Psoas muscle (tissue), 8 donors: ENCODE results near the gene KLHL29. TPM values are rescaled to one million over a fixed set of nuclear protein-coding genes. Genes with fewer than 3 reads are reported as not detected.

Experiments
- ATAC-seq, 4 donors: fragments of 200-7000 bp; cut with Tn5 transposase; one replicate each; pipeline ENCODE4 v1.9.1; 2020; ENCODE audit warnings: moderate library complexity in 3 of 4, mild to moderate bottlenecking in 2 of 4
- DNase-seq, 2 donors: peaks; one replicate each; pipeline ENCODE4 v3.0.0-alpha.2; 2020
- H3K27ac ChIP-seq: fragments of 200-600 bp; one replicate; pipeline ENCODE4 v1.8.0; 2022
- H3K27me3 ChIP-seq, 3 donors: fragments of 200-600 bp in 1 of 3; one replicate each; pipeline versions ENCODE4 v1.6.1 to v1.8.0; 2013 to 2022; ENCODE audit warnings: low read length in 2 of 3, mild to moderate bottlenecking in 2 of 3, moderate library complexity in 1 of 3; ENCODE audit not compliant: insufficient read depth in 3 of 3
- H3K36me3 ChIP-seq, 2 donors: fragments of 200-600 bp in 1 of 2; one replicate each; pipeline versions ENCODE4 v1.6.1 to v1.8.0; 2013 to 2022; ENCODE audit warnings: low read depth in 1 of 2, mild to moderate bottlenecking in 1 of 2, moderate library complexity in 1 of 2; ENCODE audit not compliant: insufficient read depth in 1 of 2
- H3K4me1 ChIP-seq: fragments of 200-600 bp; one replicate; pipeline ENCODE4 v1.8.0; 2022
- H3K4me3 ChIP-seq: fragments of 200-600 bp; one replicate; pipeline ENCODE4 v1.8.0; 2022; ENCODE audit warnings: mild to moderate bottlenecking
- H3K9me3 ChIP-seq: fragments of 200-600 bp; one replicate; pipeline ENCODE4 v1.8.0; 2022
- WGBS, 3 donors: extraction: QIAGEN DNeasy Blood & Tissue Kit; methylation state at CpG; one replicate each; pipeline versions ENCODE4 v1.1.6 to v1.1.7; 2013; 5-methylcytosine and 5-hydroxymethylcytosine counted together
- intact Hi-C, 2 donors: fragments of 100-400 bp; cut with DNase I; formaldehyde crosslinking; loops; one replicate each; pipeline versions ENCODE4 v1.11.0 to v1.14.2; 2022
- polyA plus RNA-seq, 3 donors: library from polyadenylated mRNA; stranded (reverse); fragments of 200-250 nt; gene quantifications; one replicate each; pipeline ENCODE4 v1.2.3, GENCODE V29; 2013
- total RNA-seq, 4 donors: library from RNA; stranded (reverse); fragmentation: NEBNext Ultra II Directional in 2 of 4; extraction: Animal tissue kit (Norgen Biotek cat#: 25700) in 2 of 4; gene quantifications; one replicate each; pipeline versions ENCODE4 v1.2.1 to v1.2.4, GENCODE V29; 2021 to 2023
- TF ChIP-seq, protein P1 (sequence below): fragments of 200-600 bp; IDR thresholded peaks from one replicate; pipeline ENCODE4 v1.8.0; 2022; ENCODE audit warnings: antibody characterized with exemption
- donor health status: healthy with polysubstance abuse.
- donor health status: DM: no; HTN: no; CAD: no; lungs with moderate emphysema.
- donor health status: Bipolar disorder and iron deficiency.
- donor health status: healthy.
- donor health status: DM: yes; HTN: yes; CAD: no.
- donor health status: DM: no; HTN: no; CAD: no.
- donor health status: DM: no; HTN: no; CAD: no.
- donor health status: DM: yes; HTN: yes; CAD: no.

KLHL29 gene
- total and polyA plus RNA-seq, 7 donors, result 4.4 to 14.1 (median 6.8) TPM

DNA sequence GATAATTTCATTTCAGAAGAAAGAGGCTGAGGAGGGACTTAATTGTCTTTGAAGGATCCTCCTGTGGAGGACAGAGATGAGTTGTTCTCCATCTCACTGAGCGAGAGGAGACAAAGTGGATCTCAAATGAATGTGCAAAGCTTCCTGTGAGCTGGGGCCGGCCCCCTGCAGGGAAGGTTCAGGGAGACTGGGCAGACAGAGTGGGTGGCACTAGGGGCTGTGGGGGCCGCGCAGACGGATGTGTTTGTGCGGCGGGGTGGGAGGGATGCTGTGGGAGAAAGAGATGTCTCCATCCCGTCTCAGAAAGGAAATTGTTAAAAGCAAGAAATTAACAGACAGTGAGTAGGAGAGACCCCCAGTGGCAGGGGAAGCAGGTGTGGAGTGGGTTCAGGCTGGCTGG lies 29.1 kb downstream of the KLHL29 start:
- Histone ChIP-seq H3K4me1 (no peaks in the 10 kb centered on the region), H3K27ac (no peak overlapping the region), H3K9me3 (no peaks in the 10 kb centered on the region), H3K27me3 (no peaks in the 10 kb centered on the region), H3K4me3 (no peak overlapping the region), H3K36me3 (no peaks in the 10 kb centered on the region)
- ATAC-seq (no peak), DNase-seq (no peak)
- WGBS, 3 donors, result 92 to 97% (median 93%) methylated on average over 8 of the region's 8 CpGs
- TF ChIP-seq, protein P1, sequence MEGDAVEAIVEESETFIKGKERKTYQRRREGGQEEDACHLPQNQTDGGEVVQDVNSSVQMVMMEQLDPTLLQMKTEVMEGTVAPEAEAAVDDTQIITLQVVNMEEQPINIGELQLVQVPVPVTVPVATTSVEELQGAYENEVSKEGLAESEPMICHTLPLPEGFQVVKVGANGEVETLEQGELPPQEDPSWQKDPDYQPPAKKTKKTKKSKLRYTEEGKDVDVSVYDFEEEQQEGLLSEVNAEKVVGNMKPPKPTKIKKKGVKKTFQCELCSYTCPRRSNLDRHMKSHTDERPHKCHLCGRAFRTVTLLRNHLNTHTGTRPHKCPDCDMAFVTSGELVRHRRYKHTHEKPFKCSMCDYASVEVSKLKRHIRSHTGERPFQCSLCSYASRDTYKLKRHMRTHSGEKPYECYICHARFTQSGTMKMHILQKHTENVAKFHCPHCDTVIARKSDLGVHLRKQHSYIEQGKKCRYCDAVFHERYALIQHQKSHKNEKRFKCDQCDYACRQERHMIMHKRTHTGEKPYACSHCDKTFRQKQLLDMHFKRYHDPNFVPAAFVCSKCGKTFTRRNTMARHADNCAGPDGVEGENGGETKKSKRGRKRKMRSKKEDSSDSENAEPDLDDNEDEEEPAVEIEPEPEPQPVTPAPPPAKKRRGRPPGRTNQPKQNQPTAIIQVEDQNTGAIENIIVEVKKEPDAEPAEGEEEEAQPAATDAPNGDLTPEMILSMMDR, result no peak
- intact Hi-C loops, result loop anchor here in 1 of 2 donors (10.0 kb wide), 1 partner anchor 341 kb away; no protein-coding TSS in a partner anchor

DNA sequence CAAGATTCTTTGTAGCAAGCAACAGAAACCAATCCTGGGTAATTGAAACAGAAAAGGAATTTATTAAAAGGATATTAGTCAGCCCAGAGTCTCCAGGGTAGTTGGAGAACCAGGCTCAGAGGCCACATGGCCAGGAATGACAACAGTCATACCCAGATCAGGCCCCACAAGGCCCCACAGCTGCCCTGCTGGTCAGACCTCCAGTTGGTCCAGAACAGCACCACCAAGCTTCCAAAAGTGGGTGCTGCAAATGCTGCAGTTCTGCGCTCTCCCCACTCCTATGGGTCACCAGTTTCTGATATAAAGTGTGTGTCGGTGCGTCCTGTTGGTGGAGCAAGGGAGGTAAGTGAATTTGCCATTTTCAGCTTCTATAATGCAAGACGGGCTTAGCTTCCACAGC lies 29.9 kb downstream of the KLHL29 start:
- Histone ChIP-seq H3K4me1 (peaks cover 5% of the 10 kb centered on the region), H3K36me3 (no peaks in the 10 kb centered on the region), H3K9me3 (no peaks in the 10 kb centered on the region), H3K4me3 (no peak overlapping the region), H3K27ac (no peak overlapping the region), H3K27me3 (no peaks in the 10 kb centered on the region)
- ATAC-seq (peak in 1 of 4 donors; percentile 26), DNase-seq (no peak)
- TF ChIP-seq, protein P1, result no peak
- intact Hi-C loops, result loop anchor here in 1 of 2 donors (10.0 kb wide), 1 partner anchor 340 kb away; no protein-coding TSS in a partner anchor
- WGBS, 3 donors, result 93 to 99% (median 96%) methylated on average over 4 of the region's 4 CpGs

DNA sequence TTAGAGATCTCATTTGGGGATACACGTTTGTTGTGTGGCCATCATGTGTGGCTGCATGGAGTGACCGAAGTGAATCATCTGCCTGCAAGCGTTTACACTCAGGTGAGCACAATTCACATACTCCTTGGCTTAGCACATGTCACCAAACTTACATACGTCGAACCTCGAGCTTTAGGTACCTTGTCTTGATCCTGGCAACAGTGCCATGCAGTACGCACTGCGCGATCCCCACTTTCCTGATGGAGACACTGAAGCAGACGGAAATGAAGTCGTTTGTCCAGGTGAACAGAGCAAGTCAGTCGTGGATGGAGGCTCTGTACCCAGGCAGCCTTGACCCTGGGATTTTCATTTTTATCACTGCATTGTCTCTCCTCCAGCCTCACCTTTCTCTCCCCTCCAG lies 32.3 kb downstream of the KLHL29 start:
- no peak for ATAC-seq
- TF ChIP-seq, protein P1, result no peak
- Histone ChIP-seq H3K27me3 (no peaks in the 10 kb centered on the region), H3K4me3 (no peak overlapping the region), H3K9me3 (no peaks in the 10 kb centered on the region), H3K27ac (no peak overlapping the region), H3K36me3 (no peaks in the 10 kb centered on the region), H3K4me1 (peaks cover 7% of the 10 kb centered on the region)
- 92 to 95% (median 95%) methylated on average over 12 of the region's 12 CpGs for WGBS, 3 donors
- no peak for DNase-seq
- intact Hi-C loops, result loop anchor here in 1 of 2 donors (10.0 kb wide), 1 partner anchor 337 kb away; no protein-coding TSS in a partner anchor

DNA sequence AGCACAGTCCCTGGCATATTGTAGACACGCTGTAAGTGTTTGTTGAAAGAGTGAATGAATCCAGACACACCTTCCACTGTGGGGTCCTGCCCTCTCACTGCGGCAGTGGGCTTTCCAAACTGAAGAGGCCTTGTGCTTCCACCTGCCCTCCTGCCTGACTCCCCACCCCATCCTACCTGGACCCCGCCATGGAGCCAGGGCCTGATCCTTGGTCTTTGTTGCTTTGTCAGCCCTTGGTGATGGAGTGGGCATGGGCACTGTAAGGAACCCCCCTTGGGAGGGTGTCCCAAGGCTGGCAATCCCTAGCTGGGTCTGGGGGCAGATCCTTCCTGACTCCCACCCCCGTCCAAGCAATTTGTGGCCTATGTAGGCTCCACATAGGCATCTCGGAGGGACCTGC lies 33.1 kb downstream of the KLHL29 start:
- Histone ChIP-seq H3K4me1 (peaks cover 7% of the 10 kb centered on the region), H3K27ac (no peak overlapping the region), H3K36me3 (no peaks in the 10 kb centered on the region), H3K27me3 (no peaks in the 10 kb centered on the region), H3K9me3 (no peaks in the 10 kb centered on the region), H3K4me3 (no peak overlapping the region)
- intact Hi-C loops, result loop anchor here in 1 of 2 donors (10.0 kb wide), 1 partner anchor 337 kb away; no protein-coding TSS in a partner anchor
- WGBS, 3 donors, result 95 to 98% (median 96%) methylated on average over 5 of the region's 5 CpGs
- DNase-seq (no peak), ATAC-seq (no peak)
- TF ChIP-seq, protein P1, result no peak

DNA sequence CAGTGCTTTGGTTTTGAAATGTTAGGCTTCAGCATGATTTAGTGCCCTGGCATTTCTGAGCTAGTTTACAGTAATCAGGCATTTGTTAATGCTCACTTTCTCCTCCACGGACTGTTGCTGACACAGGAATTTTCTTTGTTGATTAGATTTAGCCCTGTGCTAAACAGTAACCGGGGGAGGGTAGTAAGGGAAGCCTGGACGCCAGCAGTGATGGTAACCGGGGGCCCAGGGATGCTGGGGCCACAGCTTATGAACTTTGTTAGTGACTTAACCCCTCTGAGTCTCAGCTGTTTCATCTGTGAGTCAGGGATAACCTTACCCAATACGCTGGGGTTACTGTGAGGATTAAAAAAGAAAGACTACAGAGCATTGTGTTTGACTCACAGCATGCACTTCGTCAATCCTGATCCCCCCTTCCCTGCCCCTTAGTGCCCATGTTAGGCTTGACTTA lies 33.5 kb downstream of the KLHL29 start:
- no peak for DNase-seq
- Histone ChIP-seq H3K36me3 (no peaks in the 10 kb centered on the region), H3K9me3 (no peaks in the 10 kb centered on the region), H3K4me1 (peaks cover 7% of the 10 kb centered on the region), H3K4me3 (no peak overlapping the region), H3K27me3 (no peaks in the 10 kb centered on the region), H3K27ac (no peak overlapping the region)
- TF ChIP-seq, protein P1, result no peak
- peak in 3 of 4 donors; percentile 34 to 62 (median 41) for ATAC-seq
- 74 to 84% (median 80%) methylated on average over 6 of the region's 6 CpGs for WGBS, 3 donors
- intact Hi-C loops, result loop anchor here in 1 of 2 donors (10.0 kb wide), 1 partner anchor 336 kb away; no protein-coding TSS in a partner anchor
